Prostate gland (tissue), 2 donors: ENCODE data around the gene LACRT.

Experiments used
- POLR2A ChIP-seq: fragments of 450-650 bp; IDR thresholded peaks from one replicate; pipeline ENCODE4 v1.6.1; 2016; ENCODE audit warnings: antibody characterized with exemption, mild to moderate bottlenecking
- TF ChIP-seq, protein P1 (sequence below), 4 experiments: fragments of 200-600 bp in 2 of 4; fragments of 450-650 bp in 2 of 4; sonication (generic) in 2 of 4; IDR thresholded peaks; 1 replicate in 3 of 4; 2 replicates in 1 of 4; pipeline ENCODE4 v1.5.1; 2016 to 2019; ENCODE audit warnings: antibody characterized with exemption in 4 of 4, mild to moderate bottlenecking in 2 of 4, moderate library complexity in 2 of 4

DNA sequence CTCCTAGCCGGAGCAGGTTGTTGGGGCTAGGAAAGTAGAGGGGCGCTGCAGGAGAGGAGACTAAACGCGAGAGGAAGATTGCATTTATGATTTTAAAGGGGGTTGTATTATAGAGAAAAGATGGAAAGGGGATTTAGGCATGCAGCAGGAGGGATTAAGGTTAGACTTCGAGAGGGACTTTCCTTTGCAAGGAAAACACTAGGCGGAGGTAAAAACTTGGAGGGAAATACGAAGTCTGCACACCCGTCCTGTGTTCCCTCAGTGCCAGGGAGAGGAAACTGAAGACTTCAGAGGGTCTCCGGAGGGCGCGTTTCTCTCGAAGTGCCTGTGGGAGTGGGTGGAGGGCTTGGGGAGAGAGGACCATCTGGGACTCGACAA is 45.8 kb downstream of the LACRT start:
- TF ChIP-seq, protein P1, sequence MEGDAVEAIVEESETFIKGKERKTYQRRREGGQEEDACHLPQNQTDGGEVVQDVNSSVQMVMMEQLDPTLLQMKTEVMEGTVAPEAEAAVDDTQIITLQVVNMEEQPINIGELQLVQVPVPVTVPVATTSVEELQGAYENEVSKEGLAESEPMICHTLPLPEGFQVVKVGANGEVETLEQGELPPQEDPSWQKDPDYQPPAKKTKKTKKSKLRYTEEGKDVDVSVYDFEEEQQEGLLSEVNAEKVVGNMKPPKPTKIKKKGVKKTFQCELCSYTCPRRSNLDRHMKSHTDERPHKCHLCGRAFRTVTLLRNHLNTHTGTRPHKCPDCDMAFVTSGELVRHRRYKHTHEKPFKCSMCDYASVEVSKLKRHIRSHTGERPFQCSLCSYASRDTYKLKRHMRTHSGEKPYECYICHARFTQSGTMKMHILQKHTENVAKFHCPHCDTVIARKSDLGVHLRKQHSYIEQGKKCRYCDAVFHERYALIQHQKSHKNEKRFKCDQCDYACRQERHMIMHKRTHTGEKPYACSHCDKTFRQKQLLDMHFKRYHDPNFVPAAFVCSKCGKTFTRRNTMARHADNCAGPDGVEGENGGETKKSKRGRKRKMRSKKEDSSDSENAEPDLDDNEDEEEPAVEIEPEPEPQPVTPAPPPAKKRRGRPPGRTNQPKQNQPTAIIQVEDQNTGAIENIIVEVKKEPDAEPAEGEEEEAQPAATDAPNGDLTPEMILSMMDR (IDR thresholded peaks at IDR 0.05): no peak
- no peak for TF ChIP-seq POLR2A
